GM19099 (cell line): ENCODE measurements around the gene PIEZO2.

Experiments
- POLR2A ChIP-seq: IDR thresholded peaks from 3 replicates; pipeline ENCODE4 v1.6.1; 2011; ENCODE audit warnings: low read depth; ENCODE audit not compliant: insufficient read length; ENCODE audit errors: extremely low read depth

The PIEZO2 gene

GRCh38 chr18:11125492-11126315 lies 23.7 kb downstream of the PIEZO2 start:
- TF ChIP-seq POLR2A: no peak

GRCh38 chr18:11124054-11124453 lies 25.3 kb downstream of the PIEZO2 start:
- no peak for TF ChIP-seq POLR2A

- no peak for TF ChIP-seq POLR2A
Measured at GRCh38 chr18:11121443-11121849, 27.9 kb downstream of the PIEZO2 start.

GRCh38 chr18:11119959-11120587 lies 29.3 kb downstream of the PIEZO2 start:
- no peak for TF ChIP-seq POLR2A

GRCh38 chr18:11119550-11119949 lies 29.8 kb downstream of the PIEZO2 start:
- TF ChIP-seq POLR2A: no peak

GRCh38 chr18:11118051-11118766 lies 31.2 kb downstream of the PIEZO2 start:
- no peak for TF ChIP-seq POLR2A

- TF ChIP-seq POLR2A: no peak
Measured at GRCh38 chr18:11115276-11115675, 34.1 kb downstream of the PIEZO2 start.

- no peak for TF ChIP-seq POLR2A
Measured at GRCh38 chr18:11114653-11115052, 34.7 kb downstream of the PIEZO2 start.

- TF ChIP-seq POLR2A: no peak
Measured at GRCh38 chr18:11113937-11114336, 35.4 kb downstream of the PIEZO2 start.

GRCh38 chr18:11113046-11113548 lies 36.3 kb downstream of the PIEZO2 start:
- no peak for TF ChIP-seq POLR2A

- no peak for TF ChIP-seq POLR2A
Measured at GRCh38 chr18:11112286-11112685, 37.1 kb downstream of the PIEZO2 start.

GRCh38 chr18:11110509-11110908 lies 38.9 kb downstream of the PIEZO2 start:
- no peak for TF ChIP-seq POLR2A

GRCh38 chr18:11108947-11109346 lies 40.4 kb downstream of the PIEZO2 start:
- no peak for TF ChIP-seq POLR2A

GRCh38 chr18:11106894-11107293 lies 42.5 kb downstream of the PIEZO2 start:
- no peak for TF ChIP-seq POLR2A

- no peak for TF ChIP-seq POLR2A
Measured at GRCh38 chr18:11105463-11105862, 43.9 kb downstream of the PIEZO2 start.
